ENCODE results near the gene VARS1. TPM values are rescaled to one million over a fixed set of nuclear protein-coding genes. Genes with fewer than 3 reads are reported as not detected.
"Not testable (repeated sequence)": the region's sequence is repeated elsewhere in the genome, so short reads cannot be mapped to it uniquely, and the experiment has no call there.

VARS1 gene
- total RNA-seq, 1 donor from 2014 or later: 83.8 TPM

DNA sequence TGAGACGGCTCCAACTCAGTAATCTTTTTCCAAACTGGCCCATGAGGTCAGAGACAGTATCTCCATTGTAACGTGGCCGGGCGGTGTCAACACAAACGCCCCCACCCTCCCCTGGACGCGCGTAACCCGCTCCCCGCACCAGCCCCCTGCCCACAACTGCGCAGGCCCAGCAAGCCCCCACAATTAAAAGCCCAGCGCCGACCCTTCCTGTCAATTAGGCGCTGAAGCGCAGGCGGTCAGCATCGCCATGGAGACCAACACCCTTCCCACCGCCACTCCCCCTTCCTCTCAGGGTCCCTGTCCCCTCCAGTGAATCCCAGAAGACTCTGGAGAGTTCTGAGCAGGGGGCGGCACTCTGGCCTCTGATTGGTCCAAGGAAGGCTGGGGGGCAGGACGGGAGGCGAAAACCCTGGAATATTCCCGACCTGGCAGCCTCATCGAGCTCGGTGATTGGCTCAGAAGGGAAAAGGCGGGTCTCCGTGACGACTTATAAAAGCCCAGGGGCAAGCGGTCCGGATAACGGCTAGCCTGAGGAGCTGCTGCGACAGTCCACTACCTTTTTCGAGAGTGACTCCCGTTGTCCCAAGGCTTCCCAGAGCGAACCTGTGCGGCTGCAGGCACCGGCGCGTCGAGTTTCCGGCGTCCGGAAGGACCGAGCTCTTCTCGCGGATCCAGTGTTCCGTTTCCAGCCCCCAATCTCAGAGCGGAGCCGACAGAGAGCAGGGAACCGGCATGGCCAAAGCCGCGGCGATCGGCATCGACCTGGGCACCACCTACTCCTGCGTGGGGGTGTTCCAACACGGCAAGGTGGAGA is 19.7 kb upstream of the VARS1 start, which contains the start of the genes HSPA1A and HSPA1L:
Gene HSPA1A (plus strand): TSS at position 519 of the 814 bp plus-strand sequence. CDS start 214 bp downstream, at position 733.
Gene HSPA1L (minus strand): TSS at position 259 of the 814 bp plus-strand sequence. CDS start 3,311 bp downstream, outside the sequence.
- DNase-seq (ENCODE audit: low spot score in 2 of 2, unreplicated experiment in 2 of 2): peak; percentile 82 to 89
- H3K4me3 Mint-ChIP-seq: peak within 1 kb of the TSS; percentile 82
- H3K27me3 Mint-ChIP-seq (ENCODE audit: low read depth): no peaks in the 10 kb centered on the region
- peaks cover 10% of the 10 kb centered on the region for H3K36me3 Mint-ChIP-seq
- TF ChIP-seq, protein P1, sequence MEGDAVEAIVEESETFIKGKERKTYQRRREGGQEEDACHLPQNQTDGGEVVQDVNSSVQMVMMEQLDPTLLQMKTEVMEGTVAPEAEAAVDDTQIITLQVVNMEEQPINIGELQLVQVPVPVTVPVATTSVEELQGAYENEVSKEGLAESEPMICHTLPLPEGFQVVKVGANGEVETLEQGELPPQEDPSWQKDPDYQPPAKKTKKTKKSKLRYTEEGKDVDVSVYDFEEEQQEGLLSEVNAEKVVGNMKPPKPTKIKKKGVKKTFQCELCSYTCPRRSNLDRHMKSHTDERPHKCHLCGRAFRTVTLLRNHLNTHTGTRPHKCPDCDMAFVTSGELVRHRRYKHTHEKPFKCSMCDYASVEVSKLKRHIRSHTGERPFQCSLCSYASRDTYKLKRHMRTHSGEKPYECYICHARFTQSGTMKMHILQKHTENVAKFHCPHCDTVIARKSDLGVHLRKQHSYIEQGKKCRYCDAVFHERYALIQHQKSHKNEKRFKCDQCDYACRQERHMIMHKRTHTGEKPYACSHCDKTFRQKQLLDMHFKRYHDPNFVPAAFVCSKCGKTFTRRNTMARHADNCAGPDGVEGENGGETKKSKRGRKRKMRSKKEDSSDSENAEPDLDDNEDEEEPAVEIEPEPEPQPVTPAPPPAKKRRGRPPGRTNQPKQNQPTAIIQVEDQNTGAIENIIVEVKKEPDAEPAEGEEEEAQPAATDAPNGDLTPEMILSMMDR (IDR thresholded peaks at IDR 0.05; ENCODE audit: unreplicated experiment): no peak
- peaks cover 4% of the 10 kb centered on the region for H3K9me3 Mint-ChIP-seq
- H3K27ac Mint-ChIP-seq: peak within 1 kb of the TSS; percentile 100
- peaks cover 33% of the 10 kb centered on the region for H3K4me1 Mint-ChIP-seq

DNA sequence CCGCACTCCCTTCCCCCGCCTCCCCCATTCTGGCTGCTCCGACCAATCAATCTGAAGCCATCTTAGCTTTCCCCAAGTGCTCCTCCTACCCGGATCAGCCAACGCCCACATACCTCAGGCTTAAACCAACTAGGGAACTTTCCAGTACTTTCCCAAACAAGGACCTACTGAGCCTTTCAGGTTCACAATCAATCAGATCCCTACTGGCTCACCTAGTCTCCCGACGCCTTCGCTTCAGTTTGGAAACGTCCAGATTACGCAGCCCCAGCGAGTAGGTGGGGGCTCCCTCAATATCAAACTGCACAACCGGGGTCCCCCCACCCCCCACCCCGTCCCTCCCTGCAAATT is 19.1 kb upstream of the VARS1 start:
- peak; percentile 84 to 86 for DNase-seq (ENCODE audit: low spot score in 2 of 2, unreplicated experiment in 2 of 2)
- H3K36me3 Mint-ChIP-seq: peaks cover 10% of the 10 kb centered on the region
- peak overlapping the region; percentile 82 for H3K4me3 Mint-ChIP-seq
- H3K4me1 Mint-ChIP-seq: peaks cover 29% of the 10 kb centered on the region
- TF ChIP-seq, protein P1 (IDR thresholded peaks at IDR 0.05; ENCODE audit: unreplicated experiment): no peak
- peak overlapping the region; percentile 100 for H3K27ac Mint-ChIP-seq
- H3K9me3 Mint-ChIP-seq: peaks cover 4% of the 10 kb centered on the region
- H3K27me3 Mint-ChIP-seq (ENCODE audit: low read depth): no peaks in the 10 kb centered on the region

- TF ChIP-seq, protein P1 (IDR thresholded peaks at IDR 0.05; ENCODE audit: unreplicated experiment): no peak
- Mint-ChIP-seq H3K27me3 (ENCODE audit: low read depth) (no peaks in the 10 kb centered on the region), H3K36me3 (peaks cover 8% of the 10 kb centered on the region), H3K9me3 (peaks cover 4% of the 10 kb centered on the region), H3K4me1 (peaks cover 27% of the 10 kb centered on the region), H3K27ac (peak overlapping the region; percentile 98), H3K4me3 (no peak overlapping the region)
- DNase-seq (ENCODE audit: low spot score in 2 of 2, unreplicated experiment in 2 of 2): no peak
Measured at GRCh38 chr6:31813465-31813849, 17.9 kb upstream of the VARS1 start.

- Mint-ChIP-seq H3K27ac (no peak overlapping the region), H3K9me3 (no peaks in the 10 kb centered on the region), H3K27me3 (ENCODE audit: low read depth) (no peaks in the 10 kb centered on the region), H3K4me1 (peaks cover 22% of the 10 kb centered on the region), H3K36me3 (no peaks in the 10 kb centered on the region), H3K4me3 (no peak overlapping the region)
- no peak for DNase-seq (ENCODE audit: low spot score in 2 of 2, unreplicated experiment in 2 of 2)
- TF ChIP-seq, protein P1 (IDR thresholded peaks at IDR 0.05; ENCODE audit: unreplicated experiment): no peak
Measured at GRCh38 chr6:31811645-31812044, 16.1 kb upstream of the VARS1 start.

GRCh38 chr6:31808599-31808998 is 13.0 kb upstream of the VARS1 start:
- not testable (repeated sequence) for H3K27me3 Mint-ChIP-seq (ENCODE audit: low read depth); H3K9me3 Mint-ChIP-seq; H3K36me3 Mint-ChIP-seq; H3K4me3 Mint-ChIP-seq; DNase-seq (ENCODE audit: low spot score in 2 of 2, unreplicated experiment in 2 of 2)
- Mint-ChIP-seq H3K27ac (peak overlapping the region; percentile 75), H3K4me1 (peaks cover 16% of the 10 kb centered on the region)

- H3K4me1 Mint-ChIP-seq: peaks cover 11% of the 10 kb centered on the region
- no peaks in the 10 kb centered on the region for H3K27me3 Mint-ChIP-seq (ENCODE audit: low read depth)
- H3K27ac Mint-ChIP-seq: peak within 1 kb of the TSS; percentile 94
- H3K36me3 Mint-ChIP-seq: no peaks in the 10 kb centered on the region
- peak within 1 kb of the TSS; percentile 84 for H3K4me3 Mint-ChIP-seq
- DNase-seq (ENCODE audit: low spot score in 2 of 2, unreplicated experiment in 2 of 2): peak; percentile 99
- H3K9me3 Mint-ChIP-seq: no peaks in the 10 kb centered on the region
- TF ChIP-seq, protein P1 (IDR thresholded peaks at IDR 0.05; ENCODE audit: unreplicated experiment): no peak
Measured at GRCh38 chr6:31806470-31807272, 11.1 kb upstream of the VARS1 start, which contains the start of gene LSM2. LSM2 (minus strand) TSS chr6:31806966; CDS start chr6:31806757, 209 bp downstream.

All from mesothelial cell of epicardium (in vitro differentiated cells).